DOHH2 (cell line): ENCODE data around the gene THAP4.

Experiments
- CTCF ChIP-seq: fragments of 200-600 bp; sonication (generic); IDR thresholded peaks from one replicate; pipeline ENCODE4 v1.5.1; 2014; ENCODE audit warnings: antibody characterized with exemption, mild to moderate bottlenecking, low read depth, low read length; ENCODE audit not compliant: poor library complexity, severe bottlenecking
- EZH2phosphoT487 ChIP-seq: fragments of 200-600 bp; sonication (generic); IDR thresholded peaks from 2 replicates; pipeline ENCODE4 v1.6.1; 2017; ENCODE audit warnings: borderline replicate concordance, mild to moderate bottlenecking, antibody characterized with exemption, low read length, moderate library complexity, mixed read lengths

DNA sequence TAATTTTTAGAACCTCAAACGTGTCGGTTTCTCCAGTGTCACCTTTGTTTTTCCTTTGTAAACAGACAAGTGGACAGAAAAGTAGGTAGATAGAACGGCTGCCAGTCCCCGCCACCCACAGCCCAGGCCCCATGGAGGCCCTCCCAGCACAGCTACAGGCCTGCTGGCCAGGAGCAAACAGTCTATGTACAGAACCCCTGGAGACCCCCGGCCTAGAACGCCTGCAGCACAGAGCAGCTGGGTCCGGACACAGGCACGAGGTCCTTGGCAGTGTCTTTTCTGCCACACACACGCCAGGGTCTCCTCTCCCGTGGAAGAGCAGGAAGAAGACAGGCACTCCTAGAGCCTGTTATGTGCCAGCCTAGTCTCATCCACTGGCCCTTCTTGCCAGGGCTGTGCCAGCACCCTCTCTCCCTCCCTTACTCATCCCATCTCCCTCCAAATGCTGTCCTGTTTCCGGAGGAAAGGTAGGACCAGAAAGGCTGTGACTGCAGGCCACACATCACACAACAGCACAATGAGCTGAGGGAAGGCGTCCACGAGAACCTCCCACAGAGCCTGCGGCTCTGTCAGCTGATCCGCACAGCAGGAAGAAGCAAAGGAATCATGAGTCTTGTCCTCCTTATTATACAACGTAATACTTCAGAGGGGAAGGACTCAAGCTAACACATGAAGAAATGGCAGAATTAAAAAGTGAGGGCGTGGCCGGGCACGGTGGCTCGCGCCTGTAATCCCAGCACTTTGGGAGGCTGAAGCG, 42.0 kb upstream of the THAP4 start:
- no peak for TF ChIP-seq CTCF
- no peak for TF ChIP-seq EZH2phosphoT487
